ENCODE data around the gene TMEM125.

TMEM125 gene

GRCh38 chr1:43272576-43273571 lies 3.1 kb downstream of the TMEM125 start:
- ATAC-seq (ENCODE audit: low read depth) (no peak), DNase-seq (ENCODE audit: low spot score) (peak; percentile 43)
- Histone ChIP-seq H3K9me3 (ENCODE audit: severe bottlenecking) (no peaks in the 10 kb centered on the region), H3K36me3 (ENCODE audit: low read depth) (no peaks in the 10 kb centered on the region), H3K27me3 (ENCODE audit: insufficient read depth, poor library complexity, severe bottlenecking) (no peaks in the 10 kb centered on the region), H3K4me1 (ENCODE audit: insufficient read depth, poor library complexity, severe bottlenecking) (peaks cover 7% of the 10 kb centered on the region), H3K27ac (ENCODE audit: poor library complexity, severe bottlenecking) (no peak overlapping the region), H3K4me3 (ENCODE audit: severe bottlenecking) (no peak overlapping the region)
- no peak for TF ChIP-seq CTCF (IDR thresholded peaks at IDR 0.05; ENCODE audit: poor library complexity, severe bottlenecking)

GRCh38 chr1:43273708-43274107 lies 3.9 kb downstream of the TMEM125 start:
- H3K4me1 ChIP-seq (ENCODE audit: insufficient read depth, poor library complexity, severe bottlenecking) = peaks cover 7% of the 10 kb centered on the region
- no peak overlapping the region for H3K4me3 ChIP-seq (ENCODE audit: severe bottlenecking)
- H3K36me3 ChIP-seq (ENCODE audit: low read depth) = no peaks in the 10 kb centered on the region
- DNase-seq (ENCODE audit: low spot score) (peak; percentile 29), ATAC-seq (ENCODE audit: low read depth) (no peak)
- no peaks in the 10 kb centered on the region for H3K9me3 ChIP-seq (ENCODE audit: severe bottlenecking)
- H3K27me3 ChIP-seq (ENCODE audit: insufficient read depth, poor library complexity, severe bottlenecking) = no peaks in the 10 kb centered on the region
- TF ChIP-seq CTCF (IDR thresholded peaks at IDR 0.05; ENCODE audit: poor library complexity, severe bottlenecking) = no peak
- peak overlapping the region; percentile 23 for H3K27ac ChIP-seq (ENCODE audit: poor library complexity, severe bottlenecking)

GRCh38 chr1:43274125-43274803 lies 4.5 kb downstream of the TMEM125 start:
- no peak for TF ChIP-seq CTCF (IDR thresholded peaks at IDR 0.05; ENCODE audit: poor library complexity, severe bottlenecking)
- Histone ChIP-seq H3K27me3 (ENCODE audit: insufficient read depth, poor library complexity, severe bottlenecking) (no peaks in the 10 kb centered on the region), H3K9me3 (ENCODE audit: severe bottlenecking) (no peaks in the 10 kb centered on the region), H3K27ac (ENCODE audit: poor library complexity, severe bottlenecking) (peak overlapping the region; percentile 23), H3K4me3 (ENCODE audit: severe bottlenecking) (no peak overlapping the region), H3K4me1 (ENCODE audit: insufficient read depth, poor library complexity, severe bottlenecking) (peaks cover 7% of the 10 kb centered on the region), H3K36me3 (ENCODE audit: low read depth) (no peaks in the 10 kb centered on the region)
- peak; percentile 46 for ATAC-seq (ENCODE audit: low read depth)
- peak; percentile 55 for DNase-seq (ENCODE audit: low spot score)

GRCh38 chr1:43274804-43275180 lies 5.0 kb downstream of the TMEM125 start:
- Histone ChIP-seq H3K4me3 (ENCODE audit: severe bottlenecking) (no peak overlapping the region), H3K4me1 (ENCODE audit: insufficient read depth, poor library complexity, severe bottlenecking) (peaks cover 7% of the 10 kb centered on the region), H3K27me3 (ENCODE audit: insufficient read depth, poor library complexity, severe bottlenecking) (no peaks in the 10 kb centered on the region), H3K36me3 (ENCODE audit: low read depth) (no peaks in the 10 kb centered on the region), H3K27ac (ENCODE audit: poor library complexity, severe bottlenecking) (peak overlapping the region; percentile 23), H3K9me3 (ENCODE audit: severe bottlenecking) (no peaks in the 10 kb centered on the region)
- DNase-seq (ENCODE audit: low spot score) (peak; percentile 19), ATAC-seq (ENCODE audit: low read depth) (no peak)
- TF ChIP-seq CTCF (IDR thresholded peaks at IDR 0.05; ENCODE audit: poor library complexity, severe bottlenecking) = no peak
